Measurements from ENCODE around the gene PRDM16.

- TF ChIP-seq, protein P1, sequence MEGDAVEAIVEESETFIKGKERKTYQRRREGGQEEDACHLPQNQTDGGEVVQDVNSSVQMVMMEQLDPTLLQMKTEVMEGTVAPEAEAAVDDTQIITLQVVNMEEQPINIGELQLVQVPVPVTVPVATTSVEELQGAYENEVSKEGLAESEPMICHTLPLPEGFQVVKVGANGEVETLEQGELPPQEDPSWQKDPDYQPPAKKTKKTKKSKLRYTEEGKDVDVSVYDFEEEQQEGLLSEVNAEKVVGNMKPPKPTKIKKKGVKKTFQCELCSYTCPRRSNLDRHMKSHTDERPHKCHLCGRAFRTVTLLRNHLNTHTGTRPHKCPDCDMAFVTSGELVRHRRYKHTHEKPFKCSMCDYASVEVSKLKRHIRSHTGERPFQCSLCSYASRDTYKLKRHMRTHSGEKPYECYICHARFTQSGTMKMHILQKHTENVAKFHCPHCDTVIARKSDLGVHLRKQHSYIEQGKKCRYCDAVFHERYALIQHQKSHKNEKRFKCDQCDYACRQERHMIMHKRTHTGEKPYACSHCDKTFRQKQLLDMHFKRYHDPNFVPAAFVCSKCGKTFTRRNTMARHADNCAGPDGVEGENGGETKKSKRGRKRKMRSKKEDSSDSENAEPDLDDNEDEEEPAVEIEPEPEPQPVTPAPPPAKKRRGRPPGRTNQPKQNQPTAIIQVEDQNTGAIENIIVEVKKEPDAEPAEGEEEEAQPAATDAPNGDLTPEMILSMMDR (IDR thresholded peaks at IDR 0.05) = no peak
- TF ChIP-seq POLR2AphosphoS5 (IDR thresholded peaks at IDR 0.05; ENCODE audit: low read depth, low read length) = no peak
- no peak for TF ChIP-seq SIN3A (IDR thresholded peaks at IDR 0.05; ENCODE audit: borderline replicate concordance, insufficient read depth, low read depth, low read length)
- TF ChIP-seq, protein P2, sequence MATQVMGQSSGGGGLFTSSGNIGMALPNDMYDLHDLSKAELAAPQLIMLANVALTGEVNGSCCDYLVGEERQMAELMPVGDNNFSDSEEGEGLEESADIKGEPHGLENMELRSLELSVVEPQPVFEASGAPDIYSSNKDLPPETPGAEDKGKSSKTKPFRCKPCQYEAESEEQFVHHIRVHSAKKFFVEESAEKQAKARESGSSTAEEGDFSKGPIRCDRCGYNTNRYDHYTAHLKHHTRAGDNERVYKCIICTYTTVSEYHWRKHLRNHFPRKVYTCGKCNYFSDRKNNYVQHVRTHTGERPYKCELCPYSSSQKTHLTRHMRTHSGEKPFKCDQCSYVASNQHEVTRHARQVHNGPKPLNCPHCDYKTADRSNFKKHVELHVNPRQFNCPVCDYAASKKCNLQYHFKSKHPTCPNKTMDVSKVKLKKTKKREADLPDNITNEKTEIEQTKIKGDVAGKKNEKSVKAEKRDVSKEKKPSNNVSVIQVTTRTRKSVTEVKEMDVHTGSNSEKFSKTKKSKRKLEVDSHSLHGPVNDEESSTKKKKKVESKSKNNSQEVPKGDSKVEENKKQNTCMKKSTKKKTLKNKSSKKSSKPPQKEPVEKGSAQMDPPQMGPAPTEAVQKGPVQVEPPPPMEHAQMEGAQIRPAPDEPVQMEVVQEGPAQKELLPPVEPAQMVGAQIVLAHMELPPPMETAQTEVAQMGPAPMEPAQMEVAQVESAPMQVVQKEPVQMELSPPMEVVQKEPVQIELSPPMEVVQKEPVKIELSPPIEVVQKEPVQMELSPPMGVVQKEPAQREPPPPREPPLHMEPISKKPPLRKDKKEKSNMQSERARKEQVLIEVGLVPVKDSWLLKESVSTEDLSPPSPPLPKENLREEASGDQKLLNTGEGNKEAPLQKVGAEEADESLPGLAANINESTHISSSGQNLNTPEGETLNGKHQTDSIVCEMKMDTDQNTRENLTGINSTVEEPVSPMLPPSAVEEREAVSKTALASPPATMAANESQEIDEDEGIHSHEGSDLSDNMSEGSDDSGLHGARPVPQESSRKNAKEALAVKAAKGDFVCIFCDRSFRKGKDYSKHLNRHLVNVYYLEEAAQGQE (IDR thresholded peaks at IDR 0.05; ENCODE audit: insufficient read depth in 1 of 2, low read depth in 2 of 2, low read length in 1 of 2) = no peak
Observed at GRCh38 chr1:3227351-3227704, 158.3 kb downstream of the PRDM16 start.
